Measurements from ENCODE around the gene ATXN10.

- TF ChIP-seq, protein P1, sequence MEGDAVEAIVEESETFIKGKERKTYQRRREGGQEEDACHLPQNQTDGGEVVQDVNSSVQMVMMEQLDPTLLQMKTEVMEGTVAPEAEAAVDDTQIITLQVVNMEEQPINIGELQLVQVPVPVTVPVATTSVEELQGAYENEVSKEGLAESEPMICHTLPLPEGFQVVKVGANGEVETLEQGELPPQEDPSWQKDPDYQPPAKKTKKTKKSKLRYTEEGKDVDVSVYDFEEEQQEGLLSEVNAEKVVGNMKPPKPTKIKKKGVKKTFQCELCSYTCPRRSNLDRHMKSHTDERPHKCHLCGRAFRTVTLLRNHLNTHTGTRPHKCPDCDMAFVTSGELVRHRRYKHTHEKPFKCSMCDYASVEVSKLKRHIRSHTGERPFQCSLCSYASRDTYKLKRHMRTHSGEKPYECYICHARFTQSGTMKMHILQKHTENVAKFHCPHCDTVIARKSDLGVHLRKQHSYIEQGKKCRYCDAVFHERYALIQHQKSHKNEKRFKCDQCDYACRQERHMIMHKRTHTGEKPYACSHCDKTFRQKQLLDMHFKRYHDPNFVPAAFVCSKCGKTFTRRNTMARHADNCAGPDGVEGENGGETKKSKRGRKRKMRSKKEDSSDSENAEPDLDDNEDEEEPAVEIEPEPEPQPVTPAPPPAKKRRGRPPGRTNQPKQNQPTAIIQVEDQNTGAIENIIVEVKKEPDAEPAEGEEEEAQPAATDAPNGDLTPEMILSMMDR (IDR thresholded peaks at IDR 0.05 in 2 of 3, conservative IDR thresholded peaks at IDR 0.05 in 1 of 3; ENCODE audit: control insufficient read depth in 2 of 3, extremely low read depth in 1 of 3, insufficient read depth in 1 of 3, low read depth in 3 of 3, low read length in 3 of 3), result no peak
- TF ChIP-seq POLR2AphosphoS5 (IDR thresholded peaks at IDR 0.05; ENCODE audit: low read length) (no peak), RELB (IDR thresholded peaks at IDR 0.05; ENCODE audit: low read depth) (no peak), TAF1 (IDR thresholded peaks at IDR 0.05; ENCODE audit: borderline replicate concordance, low read depth, low read length) (no peak), EZH2 (IDR thresholded peaks at IDR 0.05; ENCODE audit: borderline replicate concordance, control insufficient read depth, low read depth, low read length) (no peak), POLR2A (IDR thresholded peaks at IDR 0.05; ENCODE audit: low read depth, low read length) (no peak), HDGF (IDR thresholded peaks at IDR 0.05) (no peak), FOS (IDR thresholded peaks at IDR 0.05; ENCODE audit: borderline replicate concordance, extremely low read depth, insufficient read length) (no peak), EP300 (IDR thresholded peaks at IDR 0.05; ENCODE audit: borderline replicate concordance in 1 of 2, control insufficient read depth in 1 of 2, low read depth in 2 of 2, low read length in 2 of 2) (no peak), CREB1 (IDR thresholded peaks at IDR 0.05; ENCODE audit: low read depth) (no peak)
These were observed 213.7 kb downstream of the ATXN10 start for GRCh38 chr22:45885171-45885840.

All from GM12878 (cell line).